GM12878 (cell line): ENCODE measurements around the gene ADCY10. TPM values are rescaled to one million over a fixed set of nuclear protein-coding genes. Genes with fewer than 3 reads are reported as not detected.
"Not testable (repeated sequence)": the region's sequence is repeated elsewhere in the genome, so short reads cannot be mapped to it uniquely, and the experiment has no call there.

Experiments
- ATAC-seq: fragments of 200-7000 bp; cut with Tn5 transposase; 3 replicates; pipeline ENCODE4 v1.9.1; 2020; ENCODE audit warnings: mild to moderate bottlenecking, moderate library complexity
- BruUV-seq: library from RNA; stranded (reverse); fragments of 400-500 nt; replicated peaks from 2 replicates; lab custom pipeline; 2021; lab: Mats Ljungman, UMichigan
- CTCF ChIA-PET: fragments of 300-600 bp; sonication (Branson Sonifier 250); formaldehyde crosslinking; extraction: SDS; loops from one replicate; lab custom pipeline; 2021; ENCODE audit warnings: inconsistent platforms; lab: Yijun Ruan, JAX
- POLR2A ChIA-PET: fragments of 350-600 bp; formaldehyde crosslinking; extraction: SDS; loops from one replicate; lab custom pipeline; 2021; ENCODE audit warnings: inconsistent platforms; lab: Charles Lee
- RAD21 ChIA-PET: fragments of 300-600 bp; sonication (Branson Sonifier 250); formaldehyde crosslinking; loops from one replicate; lab custom pipeline; 2023; ENCODE audit warnings: antibody characterized with exemption; ENCODE audit not compliant: unreplicated experiment; lab: Charles Lee
- SMC1A ChIA-PET: fragments of 300-600 bp; sonication (Branson Sonifier 250); formaldehyde crosslinking; loops from one replicate; lab custom pipeline; 2023; ENCODE audit not compliant: unreplicated experiment, uncharacterized antibody; lab: Charles Lee
- DNase-seq: peaks from one replicate; pipeline ENCODE4 v3.0.0-alpha.2; 2011; ENCODE audit warnings: low read depth, low spot score
- FAIRE-seq: peaks from 3 replicates; lab custom pipeline; 2011; peaks lifted over from hg19 to GRCh38; lab: Jason Lieb, UNC
- H2AFZ ChIP-seq: 2 replicates; pipeline ENCODE4 v1.6.0; 2011; ENCODE audit warnings: low read depth, low read length, control low read depth; ENCODE audit not compliant: control insufficient read depth
- H3K27ac ChIP-seq: 2 replicates; pipeline ENCODE4 v1.5.1; 2011; ENCODE audit warnings: control low read depth; ENCODE audit not compliant: control insufficient read depth, insufficient read depth
- H3K27me3 ChIP-seq, 2 experiments: replicated peaks in 1 of 2; 2 replicates each; pipeline versions ENCODE4 v1.6.0 to v1.6.1; 2011; ENCODE audit warnings: low read length in 1 of 2; ENCODE audit not compliant: control insufficient read depth in 2 of 2, insufficient read depth in 2 of 2
- H3K36me3 ChIP-seq, 2 experiments: 2 replicates each; pipeline ENCODE4 v1.5.1; 2011; ENCODE audit warnings: low read length in 1 of 2; ENCODE audit not compliant: control insufficient read depth in 2 of 2, insufficient read depth in 2 of 2
- H3K4me1 ChIP-seq: 2 replicates; pipeline ENCODE4 v1.6.1; 2011; ENCODE audit warnings: mild to moderate bottlenecking, low read length, moderate library complexity, mixed read lengths; ENCODE audit not compliant: control insufficient read depth, insufficient read depth
- H3K4me2 ChIP-seq: 2 replicates; pipeline ENCODE4 v1.6.0; 2011; ENCODE audit warnings: control low read depth; ENCODE audit not compliant: control insufficient read depth, insufficient read depth
- H3K4me3 ChIP-seq: fragments of 200-600 bp; sonication (generic); 2 replicates; pipeline ENCODE4 v1.5.1; 2016
- H3K79me2 ChIP-seq: 2 replicates; pipeline ENCODE4 v1.6.0; 2011; ENCODE audit warnings: low read length; ENCODE audit not compliant: control insufficient read depth, insufficient read depth
- H3K9ac ChIP-seq: 2 replicates; pipeline ENCODE4 v1.8.0; 2011; ENCODE audit warnings: low read length, control low read depth, mixed read lengths; ENCODE audit not compliant: control insufficient read depth, insufficient read depth
- H3K9me3 ChIP-seq: replicated peaks from 3 replicates; pipeline ENCODE4 v1.5.1; 2011; ENCODE audit warnings: mild to moderate bottlenecking, low read length; ENCODE audit not compliant: control insufficient read depth, insufficient read depth
- H4K20me1 ChIP-seq: 2 replicates; pipeline ENCODE4 v1.6.0; 2011; ENCODE audit not compliant: control insufficient read depth, insufficient read depth
- CHD2 ChIP-seq: IDR thresholded peaks from 2 replicates; pipeline ENCODE4 v1.6.1; 2011; ENCODE audit warnings: low read depth, low read length, improper control_type of control experiment, borderline replicate concordance
- DPF2 ChIP-seq: fragments of 450-650 bp; IDR thresholded peaks from 2 replicates; pipeline ENCODE4 v1.6.1; 2017; ENCODE audit warnings: mild to moderate bottlenecking
- EP300 ChIP-seq, 2 experiments: fragments of 150-350 bp in 1 of 2; IDR thresholded peaks; 2 replicates each; pipeline ENCODE4 v1.6.1; 2011 to 2012; ENCODE audit warnings: low read depth in 2 of 2, low read length in 2 of 2, borderline replicate concordance in 1 of 2, improper control_type of control experiment in 1 of 2, inconsistent platforms in 1 of 2; ENCODE audit not compliant: control insufficient read depth in 1 of 2
- NR2C2 ChIP-seq: IDR thresholded peaks from 2 replicates; pipeline ENCODE4 v1.6.1; 2011; ENCODE audit warnings: borderline replicate concordance, low read depth; ENCODE audit not compliant: control insufficient read depth, insufficient read length
- POLR2A ChIP-seq: IDR thresholded peaks from 2 replicates; pipeline ENCODE4 v1.6.1; 2011; ENCODE audit warnings: low read depth, mild to moderate bottlenecking, low read length
- TBL1XR1 ChIP-seq: IDR thresholded peaks from 2 replicates; pipeline ENCODE4 v1.6.1; 2012; ENCODE audit warnings: low read depth, low read length, improper control_type of control experiment
- YBX1 ChIP-seq: fragments of 450-650 bp; IDR thresholded peaks from 2 replicates; pipeline ENCODE4 v1.6.1; 2016; ENCODE audit warnings: antibody characterized with exemption
- ZBTB11 ChIP-seq: fragments of 450-650 bp; formaldehyde crosslinking; IDR thresholded peaks from 2 replicates; pipeline ENCODE4 v1.5.0; 2022; ENCODE audit warnings: mild to moderate bottlenecking, missing genetic modification characterization
- ZNF207 ChIP-seq: fragments of 450-650 bp; IDR thresholded peaks from 2 replicates; pipeline ENCODE4 v1.6.1; 2014; ENCODE audit warnings: antibody characterized with exemption, mild to moderate bottlenecking, borderline replicate concordance
- ZNF274 ChIP-seq: IDR thresholded peaks from one replicate; pipeline ENCODE4 v1.8.0; 2011; ENCODE audit not compliant: insufficient read length, insufficient read depth
- WGBS: methylation state at CpG from one replicate; pipeline ENCODE4 v1.1.6; 2016; ENCODE audit warnings: low lambda C conversion rate; ENCODE audit not compliant: insufficient replicate concordance, insufficient coverage; ENCODE audit errors: missing lambda C conversion rate; 5-methylcytosine and 5-hydroxymethylcytosine counted together
- in situ Hi-C: fragments of 300-500 bp; cut with MboI; formaldehyde crosslinking; loops from 9 replicates; pipeline ENCODE4 v1.14.3; 2018; ENCODE audit warnings: mixed read lengths
- intact Hi-C: fragments of 100-400 bp; cut with micrococcal nuclease; formaldehyde crosslinking; loops from one replicate; pipeline ENCODE4 v1.14.2; 2022; ENCODE audit not compliant: unreplicated experiment
- polyA plus RNA-seq, 11 experiments: library from polyadenylated mRNA; depleted of rRNA in 4 of 11; unstranded in 6 of 11; stranded (reverse) in 5 of 11; fragments of >200 nt; fragmentation: Nextera tagmentation in 4 of 11; fragmentation: Illumina TruSeq in 1 of 11; extraction: Ambion mirVana in 4 of 11; extraction: Trizol in 1 of 11; gene quantifications; 1 replicate in 1 of 11; 2 replicates in 10 of 11; pipeline versions ENCODE4 v1.2.1 to v1.2.3, GENCODE V29; 2011 to 2016; ENCODE audit warnings: inconsistent platforms in 2 of 11, missing spikeins in 2 of 11, low read depth in 1 of 11
- total RNA-seq, 4 experiments: library from RNA; depleted of rRNA in 3 of 4; stranded (reverse); fragments of >200 nt in 3 of 4; fragmentation: Illumina TruSeq in 1 of 4; extraction: Trizol in 1 of 4; gene quantifications; 2 replicates each; pipeline versions ENCODE4 v1.2.1 to v1.2.3, GENCODE V29; 2013 to 2021

ADCY10 gene
- total and polyA plus RNA-seq, 10 of the 15 experiments (the other 5 are each of a cell fraction or from before 2014, with no cell fraction given), result 0.13 to 0.22 TPM; not detected in 8

- TF ChIP-seq YBX1, result no peak
Observed at GRCh38 chr1:167890400-167890799, 23.5 kb downstream of the ADCY10 start (continued).

GRCh38 chr1:167887187-167887586 is 26.7 kb downstream of the ADCY10 start:
- intact Hi-C loops, result loop anchor here (2.0 kb wide), 1 partner anchor 62 kb away; no protein-coding TSS in a partner anchor
- H3K36me3 ChIP-seq, H4K20me1 ChIP-seq, H3K79me2 ChIP-seq, in situ Hi-C loops, H3K27me3 ChIP-seq, CTCF ChIA-PET, H3K9ac ChIP-seq, POLR2A ChIA-PET, SMC1A ChIA-PET, H3K4me1 ChIP-seq, FAIRE-seq, RAD21 ChIA-PET, H3K9me3 ChIP-seq, H3K27ac ChIP-seq, BruUV-seq, H2AFZ ChIP-seq, DNase-seq, H3K4me3 ChIP-seq, ATAC-seq, H3K4me2 ChIP-seq: not testable (repeated sequence)
- 74% methylated on average over 2 of the region's 2 CpGs for WGBS

GRCh38 chr1:167882376-167882775 is 31.6 kb downstream of the ADCY10 start:
- in situ Hi-C loops (no loop called here), intact Hi-C loops (no loop called here)
- Histone ChIP-seq H4K20me1 (no peaks in the 10 kb centered on the region), H3K4me2 (no peak overlapping the region), H3K27ac (no peak overlapping the region), H2AFZ (no peak overlapping the region), H3K27me3 (no peaks in the 10 kb centered on the region), H3K9ac (no peak overlapping the region), H3K79me2 (no peaks in the 10 kb centered on the region), H3K4me3 (no peak overlapping the region), H3K9me3 (no peaks in the 10 kb centered on the region), H3K4me1 (no peaks in the 10 kb centered on the region), H3K36me3 (no peaks in the 10 kb centered on the region)
- RAD21 ChIA-PET, result no interaction called here
- DNase-seq (no peak), ATAC-seq (no peak), FAIRE-seq (no peak)
- CTCF ChIA-PET, result interaction anchor here (2.4 kb wide), 1 partner anchor 200 kb away, joined by 10 read pairs; no protein-coding TSS in a partner anchor
- POLR2A ChIA-PET, result no interaction called here
- SMC1A ChIA-PET, result interaction anchor here (1.7 kb wide), 1 partner anchor 11 kb away, joined by 4 read pairs; no protein-coding TSS in a partner anchor
- BruUV-seq, result no TSS peak
- WGBS, result 78% methylated on average over 7 of the region's 8 CpGs
- TF ChIP-seq DPF2, result no peak
- TF ChIP-seq ZNF207, result no peak
- no peak for TF ChIP-seq NR2C2
- TF ChIP-seq ZBTB11, result no peak
- no peak for TF ChIP-seq CHD2
- no peak for TF ChIP-seq EP300 (IDR thresholded peaks at IDR 0.05; ENCODE audit: borderline replicate concordance in 1 of 2, control insufficient read depth in 1 of 2, low read depth in 2 of 2, low read length in 2 of 2)
- TF ChIP-seq TBL1XR1, result no peak
- TF ChIP-seq POLR2A, result no peak
- no peak for TF ChIP-seq ZNF274
